Placental pericyte (primary cell): ENCODE measurements around the gene SAA1. TPM values are rescaled to one million over a fixed set of nuclear protein-coding genes. Genes with fewer than 3 reads are reported as not detected.

Source experiments
- small RNA-seq: library from RNA; depleted of rRNA; stranded (forward); fragments of <200 nt; gene quantifications from one replicate; pipeline ENCODE3, GENCODE V24; 2012; ENCODE audit warnings: low replicate concordance
- total RNA-seq: library from RNA; depleted of rRNA; stranded (reverse); fragments of >200 nt; gene quantifications from 2 replicates; pipeline ENCODE4 v1.2.3, GENCODE V29; 2012

The SAA1 gene
- not detected in 2 replicates for total RNA-seq

DNA sequence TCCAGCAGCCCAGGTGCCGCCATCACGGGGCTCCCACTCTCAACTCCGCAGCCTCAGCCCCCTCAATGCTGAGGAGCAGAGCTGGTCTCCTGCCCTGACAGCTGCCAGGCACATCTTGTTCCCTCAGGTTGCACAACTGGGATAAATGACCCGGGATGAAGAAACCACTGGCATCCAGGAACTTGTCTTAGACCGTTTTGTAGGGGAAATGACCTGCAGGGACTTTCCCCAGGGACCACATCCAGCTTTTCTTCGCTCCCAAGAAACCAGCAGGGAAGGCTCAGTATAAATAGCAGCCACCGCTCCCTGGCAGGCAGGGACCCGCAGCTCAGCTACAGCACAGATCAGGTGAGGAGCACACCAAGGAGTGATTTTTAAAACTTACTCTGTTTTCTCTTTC lies at the start of gene SAA1:
Gene SAA1 (plus strand): TSS at position 316 of the 400 bp plus-strand sequence. CDS start 624 bp downstream, outside the sequence.

GRCh38 chr11:18236664-18237356 lies 29.3 kb upstream of the SAA1 start, which contains the start of gene SAA4:
SAA4 (minus strand) TSS chr11:18236802; CDS start chr11:18235926, 876 bp downstream.

DNA sequence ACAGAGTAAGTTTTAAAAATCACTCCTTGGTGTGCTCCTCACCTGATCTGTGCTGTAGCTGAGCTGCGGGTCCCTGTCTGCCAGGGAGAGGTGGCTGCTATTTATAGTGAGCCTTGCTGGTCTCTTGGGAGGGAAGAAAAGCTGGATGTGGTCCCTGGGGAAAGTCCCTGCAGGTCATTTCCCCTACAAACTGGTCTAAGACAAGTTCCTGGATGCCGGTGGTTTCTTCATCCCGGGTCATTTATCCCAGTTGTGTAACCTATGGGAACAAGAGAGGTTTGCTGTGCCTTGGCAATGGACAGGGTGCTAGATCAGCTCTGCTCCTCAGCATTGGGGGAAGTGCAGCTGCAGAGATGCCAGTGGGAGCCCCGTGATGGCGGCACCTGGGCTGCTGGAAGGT lies 17.5 kb upstream of the SAA1 start, which contains the start of gene SAA2:
Gene SAA2 (minus strand): TSS at position 108 of the 400 bp plus-strand sequence. CDS start 657 bp downstream, outside the sequence.

Small RNA genes lying within 50 kb of the gene (small RNA-seq; reads per million reads assigned to genes)
- gene RNA5SP333 (not detected), gene RNA5SP334 (not detected)

Other genes with a start within 250 kb of the SAA1 start
- under 0.01 and 0.14 TPM in 2 replicates for gene TPH1, start 220.0 kb upstream of the SAA1 start, total RNA-seq
- 6.6 and 19.3 TPM in 2 replicates for gene SAAL1, start 160.2 kb upstream of the SAA1 start, total RNA-seq
- gene MRGPRX3, start 133.7 kb upstream of the SAA1 start, total RNA-seq: 0.14 TPM in 1 of 2 replicates, not detected in the other
- gene MRGPRX4, start 93.4 kb upstream of the SAA1 start, total RNA-seq: not detected in 2 replicates
- gene SAA4, start 29.5 kb upstream of the SAA1 start, total RNA-seq: not detected in 2 replicates
- gene SAA2, start 17.6 kb upstream of the SAA1 start, total RNA-seq: not detected in 2 replicates
- gene HPS5, start 55.9 kb downstream of the SAA1 start, total RNA-seq: 19.9 and 32.4 TPM in 2 replicates
- 92.2 and 94.3 TPM in 2 replicates for gene GTF2H1, start 56.3 kb downstream of the SAA1 start, total RNA-seq
- 237 and 872 TPM in 2 replicates for gene LDHA, start 128.3 kb downstream of the SAA1 start, total RNA-seq
- 0.22 TPM in 1 of 2 replicates, not detected in the other for gene LDHC, start 146.1 kb downstream of the SAA1 start, total RNA-seq
- not detected in 2 replicates for gene LDHAL6A, start 189.6 kb downstream of the SAA1 start, total RNA-seq